ENCODE results near the gene MARS2. TPM values are rescaled to one million over a fixed set of nuclear protein-coding genes. Genes with fewer than 3 reads are reported as not detected.
A peak's percentile ranks its signal among the peaks of the same experiment; 100 is the strongest.

Gene MARS2
- total RNA-seq (10 to 100 TPM in 3 of 7 donors, 1 to 10 TPM in 4; 8.9 to 12.7 (median 10.0) TPM), polyA plus RNA-seq (1 to 10 TPM; 4.7 to 8.2 (median 6.8) TPM)
- long read RNA-seq, donor 1, transcript MARS2-201 (1 exons, 3,019 nt): major isoform, 9 of 9 reads
- long read RNA-seq, donor 1, partial matches to known transcripts: 0 of 9 reads
- long read RNA-seq, donor 1, other reads (novel, unspliced or antisense): 0 of 9 reads
- long read RNA-seq, donor 2, transcript MARS2-201 (1 exons, 3,019 nt): major isoform, 7 of 7 reads
- long read RNA-seq, donor 2, partial matches to known transcripts: 0 of 7 reads
- long read RNA-seq, donor 2, other reads (novel, unspliced or antisense): 0 of 7 reads

DNA sequence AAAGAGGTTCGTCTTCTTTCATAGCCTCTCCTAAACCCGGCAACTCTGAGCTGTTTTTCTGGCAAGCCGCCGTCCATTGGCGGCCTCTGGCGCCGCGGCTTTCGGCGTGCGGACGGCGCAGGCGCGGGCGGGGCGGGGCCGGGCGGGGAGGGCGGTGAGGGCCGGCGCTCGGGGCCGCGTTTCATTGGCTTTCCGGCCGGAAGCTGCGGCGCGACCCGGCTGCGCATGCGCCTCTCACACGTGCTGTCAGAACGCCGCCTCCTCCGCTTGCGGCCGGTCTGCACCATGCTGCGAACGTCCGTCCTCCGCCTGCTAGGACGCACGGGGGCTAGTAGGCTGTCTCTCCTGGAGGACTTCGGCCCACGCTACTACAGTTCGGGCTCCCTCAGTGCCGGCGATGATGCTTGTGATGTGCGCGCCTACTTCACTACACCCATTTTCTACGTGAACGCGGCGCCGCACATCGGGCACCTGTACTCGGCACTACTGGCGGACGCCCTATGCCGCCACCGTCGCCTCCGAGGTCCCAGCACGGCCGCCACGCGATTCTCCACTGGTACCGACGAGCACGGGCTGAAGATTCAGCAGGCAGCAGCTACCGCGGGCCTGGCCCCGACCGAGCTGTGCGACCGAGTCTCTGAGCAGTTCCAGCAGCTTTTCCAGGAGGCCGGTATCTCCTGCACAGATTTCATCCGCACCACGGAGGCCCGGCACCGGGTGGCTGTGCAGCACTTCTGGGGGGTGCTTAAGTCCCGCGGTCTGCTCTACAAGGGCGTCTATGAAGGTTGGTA, at the start of gene MARS2:
MARS2 (plus strand) TSS at position 249 of the 791 bp plus-strand sequence; CDS start at position 286, 37 bp downstream.
- TF ChIP-seq POLR2A (IDR thresholded peaks at IDR 0.05): no peak
- peak; percentile 94 to 96 (median 96) for TF ChIP-seq POLR2AphosphoS5 (IDR thresholded peaks at IDR 0.05)
- TF ChIP-seq, protein P1, sequence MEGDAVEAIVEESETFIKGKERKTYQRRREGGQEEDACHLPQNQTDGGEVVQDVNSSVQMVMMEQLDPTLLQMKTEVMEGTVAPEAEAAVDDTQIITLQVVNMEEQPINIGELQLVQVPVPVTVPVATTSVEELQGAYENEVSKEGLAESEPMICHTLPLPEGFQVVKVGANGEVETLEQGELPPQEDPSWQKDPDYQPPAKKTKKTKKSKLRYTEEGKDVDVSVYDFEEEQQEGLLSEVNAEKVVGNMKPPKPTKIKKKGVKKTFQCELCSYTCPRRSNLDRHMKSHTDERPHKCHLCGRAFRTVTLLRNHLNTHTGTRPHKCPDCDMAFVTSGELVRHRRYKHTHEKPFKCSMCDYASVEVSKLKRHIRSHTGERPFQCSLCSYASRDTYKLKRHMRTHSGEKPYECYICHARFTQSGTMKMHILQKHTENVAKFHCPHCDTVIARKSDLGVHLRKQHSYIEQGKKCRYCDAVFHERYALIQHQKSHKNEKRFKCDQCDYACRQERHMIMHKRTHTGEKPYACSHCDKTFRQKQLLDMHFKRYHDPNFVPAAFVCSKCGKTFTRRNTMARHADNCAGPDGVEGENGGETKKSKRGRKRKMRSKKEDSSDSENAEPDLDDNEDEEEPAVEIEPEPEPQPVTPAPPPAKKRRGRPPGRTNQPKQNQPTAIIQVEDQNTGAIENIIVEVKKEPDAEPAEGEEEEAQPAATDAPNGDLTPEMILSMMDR (IDR thresholded peaks at IDR 0.05 in 8 of 11, conservative IDR thresholded peaks at IDR 0.05 in 3 of 11): peak in 1 of 11 experiments; percentile 40
- H3K9me3 ChIP-seq: no peaks in the 10 kb centered on the region
- H3K4me1 ChIP-seq: peaks cover 30 to 59% (median 52%) of the 10 kb centered on the region in 6 donors
- peaks cover 0 to 8% (median 0%) of the 10 kb centered on the region in 6 donors for H3K36me3 ChIP-seq
- intact Hi-C loops (cut with DNase I; ENCODE audit: low total_unique reads): loop anchor here (5.0 kb wide), 1 partner anchor 72 kb away; no protein-coding TSS in a partner anchor
- WGBS, 5 donors: 0% methylated on average over 43 to 86 of the region's 86 CpGs
- H3K27me3 ChIP-seq (replicated peaks in 1 of 7): no peaks in the 10 kb centered on the region
- peak within 1 kb of the TSS; percentile 62 to 92 (median 86) for H3K27ac ChIP-seq
- DNase-seq: peak; percentile 97
- peak within 1 kb of the TSS; percentile 82 to 99 (median 94) for H3K4me3 ChIP-seq

DNA sequence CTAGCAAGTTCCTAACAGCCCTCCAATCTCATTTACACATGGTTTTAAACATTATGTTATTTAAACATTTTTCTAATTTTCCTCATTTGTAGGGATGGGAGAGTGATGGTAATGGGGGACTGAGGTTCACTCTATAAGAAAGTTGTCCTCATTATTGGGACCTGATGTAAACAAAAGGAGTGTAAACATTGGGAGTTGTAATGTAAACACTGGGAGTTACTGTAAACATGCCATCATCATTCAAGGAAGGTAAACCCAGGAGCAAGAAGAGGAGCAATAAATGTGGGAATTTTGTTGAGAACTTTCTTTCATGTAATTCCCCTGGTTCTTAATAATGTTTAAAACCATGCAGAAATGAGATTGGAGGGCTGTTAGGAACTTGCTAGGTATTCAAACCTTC, 47.6 kb upstream of the MARS2 start:
- DNase-seq: no peak
- H3K36me3 ChIP-seq: no peaks in the 10 kb centered on the region
- H3K27ac ChIP-seq: no peak overlapping the region
- TF ChIP-seq, protein P1 (IDR thresholded peaks at IDR 0.05 in 8 of 11, conservative IDR thresholded peaks at IDR 0.05 in 3 of 11): no peak
- TF ChIP-seq POLR2AphosphoS5 (IDR thresholded peaks at IDR 0.05) (no peak), POLR2A (IDR thresholded peaks at IDR 0.05) (no peak)
- no peak overlapping the region for H3K4me3 ChIP-seq
- H3K9me3 ChIP-seq: no peaks in the 10 kb centered on the region
- intact Hi-C loops (cut with DNase I; ENCODE audit: low total_unique reads): no loop called here
- H3K27me3 ChIP-seq (replicated peaks in 1 of 7): no peaks in the 10 kb centered on the region
- H3K4me1 ChIP-seq: no peaks in the 10 kb centered on the region

DNA sequence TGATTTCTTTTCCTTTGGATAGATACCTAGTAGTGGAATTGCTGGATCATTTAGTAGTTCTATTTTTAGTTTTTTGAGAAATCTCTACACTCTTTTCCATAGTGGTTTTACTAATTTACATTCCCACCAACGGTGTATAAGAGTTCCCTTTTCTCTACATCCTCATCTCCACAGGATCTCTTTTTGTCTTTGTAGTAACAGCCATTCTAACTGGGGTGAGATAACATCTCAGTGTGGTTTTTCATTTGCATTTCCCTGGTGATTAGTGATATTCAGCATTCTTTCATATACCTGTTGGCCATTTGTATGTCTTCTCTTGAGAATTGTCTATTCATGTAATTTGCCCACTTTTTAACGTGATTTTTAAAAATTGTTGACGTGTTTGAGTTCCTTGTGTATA, 43.5 kb upstream of the MARS2 start:
- H3K27me3 ChIP-seq (replicated peaks in 1 of 7): no peaks in the 10 kb centered on the region
- intact Hi-C loops (cut with DNase I; ENCODE audit: low total_unique reads): no loop called here

More for the DNA sequence above, 43.5 kb upstream of the MARS2 start:
- TF ChIP-seq, protein P1 (IDR thresholded peaks at IDR 0.05 in 8 of 11, conservative IDR thresholded peaks at IDR 0.05 in 3 of 11): no peak
- TF ChIP-seq POLR2AphosphoS5 (IDR thresholded peaks at IDR 0.05) (no peak), POLR2A (IDR thresholded peaks at IDR 0.05) (no peak)
- Histone ChIP-seq H3K27ac (no peak overlapping the region), H3K4me1 (no peaks in the 10 kb centered on the region), H3K36me3 (no peaks in the 10 kb centered on the region), H3K9me3 (peaks cover 0 to 18% (median 10%) of the 10 kb centered on the region in 8 donors), H3K4me3 (no peak overlapping the region)
- 62 to 70% (median 66%) methylated on average over 3 of the region's 3 CpGs for WGBS, 5 donors
- no peak for DNase-seq
